CD4-positive, alpha-beta T cell treated with Interleukin-21 for 1 hour (primary cell): Measurements from ENCODE around the gene HACE1.
"Not testable (repeated sequence)": the region's sequence is repeated elsewhere in the genome, so short reads cannot be mapped to it uniquely, and the experiment has no call there.

Source experiments
- DNase-seq: peaks from one replicate; pipeline ENCODE4 v3.0.0-alpha.2; 2020

HACE1 gene

GRCh38 chr6:104859225-104860146, at the start of gene HACE1:
Gene HACE1 (minus strand): TSS chr6:104859919. CDS start chr6:104859642, 277 bp downstream.
- peak; percentile 89 for DNase-seq

GRCh38 chr6:104908888-104909525, 49.3 kb upstream of the HACE1 start:
- DNase-seq = no peak

- no peak for DNase-seq
These were observed 48.5 kb upstream of the HACE1 start for GRCh38 chr6:104908031-104908887.

GRCh38 chr6:104898893-104899292, 39.2 kb upstream of the HACE1 start:
- not testable (repeated sequence) for DNase-seq

- no peak for DNase-seq
These were observed 37.2 kb upstream of the HACE1 start for GRCh38 chr6:104896914-104897313.

GRCh38 chr6:104888066-104888465, 28.3 kb upstream of the HACE1 start:
- DNase-seq = no peak

GRCh38 chr6:104887350-104887749, 27.6 kb upstream of the HACE1 start:
- DNase-seq = no peak

- DNase-seq = no peak
These were observed 25.9 kb upstream of the HACE1 start for GRCh38 chr6:104885518-104886043.

- DNase-seq = no peak
These were observed 25.3 kb upstream of the HACE1 start for GRCh38 chr6:104884867-104885517.

GRCh38 chr6:104881964-104882668, 22.4 kb upstream of the HACE1 start:
- DNase-seq = no peak

- DNase-seq = no peak
These were observed 2.7 kb upstream of the HACE1 start for GRCh38 chr6:104862456-104862855.

- DNase-seq = no peak
These were observed 502 bp upstream of the HACE1 start for GRCh38 chr6:104860221-104860620.

GRCh38 chr6:104858642-104859041, 1.1 kb downstream of the HACE1 start:
- DNase-seq = no peak

GRCh38 chr6:104855507-104855906, 4.2 kb downstream of the HACE1 start:
- DNase-seq = no peak

GRCh38 chr6:104847721-104848120, 12.0 kb downstream of the HACE1 start:
- not testable (repeated sequence) for DNase-seq

GRCh38 chr6:104843229-104843628, 16.5 kb downstream of the HACE1 start:
- DNase-seq = no peak

GRCh38 chr6:104837158-104837557, 22.6 kb downstream of the HACE1 start:
- DNase-seq = no peak

GRCh38 chr6:104836479-104837020, 23.2 kb downstream of the HACE1 start:
- DNase-seq = not testable (repeated sequence)

- no peak for DNase-seq
These were observed 23.9 kb downstream of the HACE1 start for GRCh38 chr6:104835782-104836181.

- DNase-seq = no peak
These were observed 30.3 kb downstream of the HACE1 start for GRCh38 chr6:104829183-104829958.

GRCh38 chr6:104828478-104828877, 31.2 kb downstream of the HACE1 start:
- no peak for DNase-seq
